ENCODE data around the gene KIF2A.

The KIF2A gene

GRCh38 chr5:62312674-62313073 lies 6.7 kb downstream of the KIF2A start:
- Histone ChIP-seq H3K4me2 (ENCODE audit: low read length) (no peak overlapping the region), H3K27me3 (ENCODE audit: control insufficient read depth, insufficient read depth, low read length) (no peaks in the 10 kb centered on the region), H3K4me3 (ENCODE audit: low read length) (no peak overlapping the region), H3K4me1 (ENCODE audit: control insufficient read depth, insufficient read depth, low read length) (peaks cover 27% of the 10 kb centered on the region), H3K9me3 (replicated peaks; ENCODE audit: low read length) (no peaks in the 10 kb centered on the region), H3K9ac (ENCODE audit: low read depth, low read length) (no peak overlapping the region), H3K36me3 (ENCODE audit: insufficient read depth, low read length) (no peaks in the 10 kb centered on the region)

DNA sequence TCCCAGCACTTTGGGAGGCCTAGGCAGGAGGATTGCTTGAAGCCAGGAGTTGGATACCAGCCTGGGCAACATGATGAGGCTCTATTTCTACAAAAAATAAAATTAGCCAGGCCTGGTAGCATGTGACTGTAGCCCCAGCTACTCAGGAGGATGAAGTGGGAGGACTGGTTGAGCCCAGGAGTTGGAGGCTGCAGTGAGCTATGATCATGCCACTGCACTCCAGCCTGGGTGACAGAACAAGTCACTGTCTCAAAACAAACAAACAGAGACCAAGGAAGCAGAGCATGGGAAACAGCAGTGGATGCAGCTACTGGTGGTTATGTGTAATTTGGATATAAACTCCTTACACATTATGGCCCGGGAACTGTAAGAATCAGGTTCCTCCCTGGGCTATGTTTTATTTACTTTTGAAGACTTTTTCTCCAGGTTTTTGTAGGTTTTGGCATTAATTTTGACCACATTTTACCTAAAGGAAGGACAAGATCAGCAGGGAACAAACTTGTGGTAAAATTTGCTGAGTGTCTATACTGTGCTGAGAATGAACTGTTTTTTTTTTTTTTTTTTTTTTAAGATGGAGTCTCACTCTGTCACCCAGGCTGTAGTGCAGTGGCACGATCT lies 8.3 kb downstream of the KIF2A start:
- peaks cover 20% of the 10 kb centered on the region for H3K4me1 ChIP-seq (ENCODE audit: control insufficient read depth, insufficient read depth, low read length)

DNA sequence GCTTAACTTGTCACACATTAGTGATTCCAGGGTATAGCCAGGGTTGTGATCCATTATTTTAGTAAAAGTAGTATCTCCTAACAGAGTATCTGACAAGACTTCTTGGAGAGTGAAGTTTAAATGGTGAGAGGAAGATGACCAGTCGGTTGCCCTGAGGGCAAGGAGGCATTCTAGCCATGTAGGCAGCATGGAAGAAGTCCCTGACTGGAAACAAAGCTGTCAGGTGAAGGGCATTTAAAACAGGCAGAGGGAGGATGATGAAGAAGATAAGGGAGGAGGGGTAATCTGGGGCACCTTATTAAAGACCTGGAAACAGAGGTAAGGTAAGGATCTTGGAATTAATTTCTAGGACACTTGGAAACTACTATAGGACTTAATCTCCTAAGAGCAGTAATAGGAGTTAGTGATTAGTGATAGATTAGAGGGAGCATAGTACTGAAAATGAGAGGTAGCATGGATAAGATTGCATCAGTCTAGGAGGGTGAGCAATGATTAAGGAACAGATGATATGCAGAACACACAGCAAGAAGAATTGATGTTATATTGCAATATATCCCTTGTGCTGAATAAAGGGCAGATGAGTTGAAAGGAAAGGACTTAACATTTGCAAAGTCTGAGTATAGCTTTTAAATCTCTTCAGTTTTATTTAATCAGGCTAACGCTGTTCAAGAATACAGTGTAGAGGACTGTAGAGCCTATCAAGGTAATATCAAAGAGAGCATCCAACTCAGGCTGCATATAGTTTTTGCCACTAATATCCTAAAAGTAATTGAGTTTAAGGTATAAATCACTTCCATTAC lies 9.6 kb downstream of the KIF2A start:
- no peaks in the 10 kb centered on the region for H3K27me3 ChIP-seq (ENCODE audit: control insufficient read depth, insufficient read depth, low read length)
- peaks cover 17% of the 10 kb centered on the region for H3K4me1 ChIP-seq (ENCODE audit: control insufficient read depth, insufficient read depth, low read length)
- no peaks in the 10 kb centered on the region for H3K36me3 ChIP-seq (ENCODE audit: insufficient read depth, low read length)
- no peak overlapping the region for H3K4me2 ChIP-seq (ENCODE audit: low read length)
- no peaks in the 10 kb centered on the region for H3K9me3 ChIP-seq (replicated peaks; ENCODE audit: low read length)
- H3K9ac ChIP-seq (ENCODE audit: low read depth, low read length) = no peak overlapping the region
- H3K4me3 ChIP-seq (ENCODE audit: low read length) = no peak overlapping the region

More for the DNA sequence above, 8.3 kb downstream of the KIF2A start:
- Histone ChIP-seq H3K27me3 (ENCODE audit: control insufficient read depth, insufficient read depth, low read length) (no peaks in the 10 kb centered on the region), H3K36me3 (ENCODE audit: insufficient read depth, low read length) (no peaks in the 10 kb centered on the region), H3K4me2 (ENCODE audit: low read length) (no peak overlapping the region), H3K4me3 (ENCODE audit: low read length) (no peak overlapping the region), H3K9ac (ENCODE audit: low read depth, low read length) (no peak overlapping the region), H3K9me3 (replicated peaks; ENCODE audit: low read length) (no peaks in the 10 kb centered on the region)

DNA sequence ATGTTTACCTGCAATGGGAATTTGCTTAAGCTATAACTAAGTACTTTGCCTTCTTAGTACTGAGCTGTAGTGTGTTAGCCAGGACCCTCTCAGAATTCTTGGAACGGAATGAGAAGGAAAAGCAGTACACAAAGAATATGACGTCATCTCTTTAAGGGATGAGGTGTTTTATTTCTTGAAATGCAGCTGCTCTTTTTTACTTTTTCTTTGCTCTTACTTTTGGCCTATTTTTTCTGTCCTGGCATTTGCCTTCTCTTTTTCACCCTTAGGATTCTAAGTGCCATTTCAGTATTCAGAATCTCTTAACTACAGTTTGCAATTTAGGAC lies 10.1 kb downstream of the KIF2A start:
- Histone ChIP-seq H3K4me3 (ENCODE audit: low read length) (no peak overlapping the region), H3K4me2 (ENCODE audit: low read length) (no peak overlapping the region), H3K27me3 (ENCODE audit: control insufficient read depth, insufficient read depth, low read length) (no peaks in the 10 kb centered on the region), H3K36me3 (ENCODE audit: insufficient read depth, low read length) (no peaks in the 10 kb centered on the region), H3K9me3 (replicated peaks; ENCODE audit: low read length) (no peaks in the 10 kb centered on the region), H3K4me1 (ENCODE audit: control insufficient read depth, insufficient read depth, low read length) (peaks cover 11% of the 10 kb centered on the region), H3K9ac (ENCODE audit: low read depth, low read length) (no peak overlapping the region)

GRCh38 chr5:62317810-62318209 lies 11.8 kb downstream of the KIF2A start:
- no peak overlapping the region for H3K4me3 ChIP-seq (ENCODE audit: low read length)
- H3K9ac ChIP-seq (ENCODE audit: low read depth, low read length) = no peak overlapping the region
- no peaks in the 10 kb centered on the region for H3K9me3 ChIP-seq (replicated peaks; ENCODE audit: low read length)
- H3K4me1 ChIP-seq (ENCODE audit: control insufficient read depth, insufficient read depth, low read length) = no peaks in the 10 kb centered on the region
- no peak overlapping the region for H3K4me2 ChIP-seq (ENCODE audit: low read length)
- H3K27me3 ChIP-seq (ENCODE audit: control insufficient read depth, insufficient read depth, low read length) = no peaks in the 10 kb centered on the region
- H3K36me3 ChIP-seq (ENCODE audit: insufficient read depth, low read length) = peaks cover 7% of the 10 kb centered on the region

GRCh38 chr5:62322484-62322883 lies 16.5 kb downstream of the KIF2A start:
- Histone ChIP-seq H3K4me1 (ENCODE audit: control insufficient read depth, insufficient read depth, low read length) (no peaks in the 10 kb centered on the region), H3K4me2 (ENCODE audit: low read length) (no peak overlapping the region), H3K9ac (ENCODE audit: low read depth, low read length) (no peak overlapping the region), H3K9me3 (replicated peaks; ENCODE audit: low read length) (no peaks in the 10 kb centered on the region), H3K27me3 (ENCODE audit: control insufficient read depth, insufficient read depth, low read length) (no peaks in the 10 kb centered on the region), H3K4me3 (ENCODE audit: low read length) (no peak overlapping the region), H3K36me3 (ENCODE audit: insufficient read depth, low read length) (peaks cover 7% of the 10 kb centered on the region)

DNA sequence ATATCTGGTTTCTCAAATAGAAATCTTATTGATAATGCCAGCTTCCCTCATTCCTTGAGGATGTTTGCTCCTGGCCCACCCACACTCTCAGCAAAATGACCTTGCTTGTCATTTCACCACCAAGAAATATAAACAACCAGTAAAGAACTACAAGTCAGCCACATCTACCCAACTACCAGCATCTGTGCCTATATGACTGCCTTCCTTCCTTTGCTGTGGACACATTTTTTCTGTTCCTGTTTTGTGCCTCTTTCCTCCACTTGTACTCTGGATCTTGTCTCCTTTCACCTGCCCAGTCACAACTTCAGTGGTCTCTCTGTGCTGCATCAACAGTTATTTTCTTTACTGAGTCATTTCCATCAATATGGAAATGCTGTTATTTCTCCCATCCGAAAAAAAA lies 20.3 kb downstream of the KIF2A start:
- H3K36me3 ChIP-seq (ENCODE audit: insufficient read depth, low read length) = peaks cover 7% of the 10 kb centered on the region
- H3K27me3 ChIP-seq (ENCODE audit: control insufficient read depth, insufficient read depth, low read length) = no peaks in the 10 kb centered on the region
- H3K4me2 ChIP-seq (ENCODE audit: low read length) = no peak overlapping the region
- H3K9me3 ChIP-seq (replicated peaks; ENCODE audit: low read length) = no peaks in the 10 kb centered on the region
- no peak overlapping the region for H3K4me3 ChIP-seq (ENCODE audit: low read length)
- no peak overlapping the region for H3K9ac ChIP-seq (ENCODE audit: low read depth, low read length)
- peaks cover 7% of the 10 kb centered on the region for H3K4me1 ChIP-seq (ENCODE audit: control insufficient read depth, insufficient read depth, low read length)

- Histone ChIP-seq H3K27me3 (ENCODE audit: control insufficient read depth, insufficient read depth, low read length) (no peaks in the 10 kb centered on the region), H3K36me3 (ENCODE audit: insufficient read depth, low read length) (peaks cover 4% of the 10 kb centered on the region), H3K9ac (ENCODE audit: low read depth, low read length) (no peak overlapping the region), H3K4me3 (ENCODE audit: low read length) (no peak overlapping the region), H3K4me1 (ENCODE audit: control insufficient read depth, insufficient read depth, low read length) (peaks cover 7% of the 10 kb centered on the region), H3K4me2 (ENCODE audit: low read length) (no peak overlapping the region), H3K9me3 (replicated peaks; ENCODE audit: low read length) (no peaks in the 10 kb centered on the region)
Measured at GRCh38 chr5:62326702-62327101, 20.7 kb downstream of the KIF2A start.

DNA sequence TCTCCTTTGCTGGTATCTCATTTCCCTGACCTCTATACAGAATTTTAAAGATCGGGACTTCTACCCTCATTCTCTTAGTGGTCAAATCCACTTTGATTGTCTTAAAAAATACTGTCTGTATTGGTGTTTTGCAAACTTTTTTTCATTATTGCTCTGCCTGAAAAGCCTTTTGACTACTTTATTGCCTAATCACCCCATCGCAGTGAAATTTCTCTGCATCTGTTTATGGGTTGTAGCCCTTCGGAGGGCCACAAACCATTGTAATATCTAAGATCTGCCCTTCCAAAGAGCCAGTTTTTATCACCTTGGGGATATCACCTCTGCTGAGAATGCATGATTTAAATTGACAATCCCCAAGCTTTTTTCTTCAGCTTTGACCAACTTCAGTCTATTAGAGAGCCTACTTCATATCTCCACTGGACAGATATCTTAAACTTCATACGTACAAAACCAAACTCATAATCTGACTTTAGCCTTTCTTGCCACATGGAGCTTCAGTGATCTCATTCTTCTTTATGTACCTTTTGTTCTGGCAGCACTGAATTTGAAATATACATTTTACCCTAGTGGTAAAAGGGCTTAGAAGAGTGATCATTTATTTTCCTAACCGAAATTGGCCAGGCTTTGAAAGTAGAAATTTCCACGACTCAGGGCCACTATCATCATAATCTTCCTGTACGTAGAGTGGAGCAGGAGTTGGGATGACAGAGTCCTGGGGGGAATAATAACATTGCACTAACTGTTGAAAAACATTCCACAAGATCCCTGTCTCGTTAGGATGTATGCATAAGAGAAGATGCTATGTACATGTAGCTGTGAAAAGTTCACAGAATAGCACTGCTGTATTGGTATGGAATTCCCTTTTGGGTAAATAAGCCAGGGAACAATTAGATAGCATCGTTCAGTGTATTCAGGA lies 21.4 kb downstream of the KIF2A start:
- H3K9me3 ChIP-seq (replicated peaks; ENCODE audit: low read length) = no peaks in the 10 kb centered on the region
- H3K9ac ChIP-seq (ENCODE audit: low read depth, low read length) = no peak overlapping the region
- peaks cover 7% of the 10 kb centered on the region for H3K4me1 ChIP-seq (ENCODE audit: control insufficient read depth, insufficient read depth, low read length)
- H3K27me3 ChIP-seq (ENCODE audit: control insufficient read depth, insufficient read depth, low read length) = no peaks in the 10 kb centered on the region
- H3K4me2 ChIP-seq (ENCODE audit: low read length) = no peak overlapping the region
- no peaks in the 10 kb centered on the region for H3K36me3 ChIP-seq (ENCODE audit: insufficient read depth, low read length)
- no peak overlapping the region for H3K4me3 ChIP-seq (ENCODE audit: low read length)

DNA sequence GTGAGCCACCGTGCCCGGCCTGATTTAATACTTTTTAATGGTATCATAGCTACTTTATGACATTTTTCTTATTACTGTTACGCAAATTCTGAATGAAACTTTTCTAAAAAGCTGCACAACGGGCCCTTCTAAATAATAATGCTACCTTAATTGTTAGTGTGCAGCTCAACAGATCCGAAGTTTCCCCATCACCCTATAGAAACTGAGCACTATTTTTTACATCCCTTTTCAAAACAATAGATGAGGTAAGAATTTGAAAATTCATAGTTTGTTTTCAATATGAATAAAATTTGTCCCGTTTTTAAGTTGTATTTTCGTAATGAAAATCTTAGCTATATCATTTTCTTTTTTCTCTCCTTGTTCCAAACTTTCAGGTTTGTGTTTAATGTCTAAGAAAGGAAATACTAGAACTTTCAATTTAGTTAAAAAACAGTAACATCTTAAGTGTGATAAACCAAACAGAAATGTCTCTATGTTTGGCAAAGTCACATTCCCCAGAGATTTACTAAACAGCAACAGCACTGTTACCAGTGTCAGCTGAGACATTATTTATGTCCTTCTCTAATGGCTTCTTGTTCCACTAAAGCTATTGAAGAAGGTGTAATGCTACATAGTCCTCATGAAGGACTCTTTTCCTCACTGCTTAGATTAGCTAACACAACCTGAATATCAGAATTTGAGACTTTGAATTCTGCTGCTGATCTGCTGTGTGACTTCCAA lies 22.9 kb downstream of the KIF2A start:
- H3K4me3 ChIP-seq (ENCODE audit: low read length) = no peak overlapping the region
- H3K4me1 ChIP-seq (ENCODE audit: control insufficient read depth, insufficient read depth, low read length) = peaks cover 7% of the 10 kb centered on the region
- no peaks in the 10 kb centered on the region for H3K27me3 ChIP-seq (ENCODE audit: control insufficient read depth, insufficient read depth, low read length)
- H3K4me2 ChIP-seq (ENCODE audit: low read length) = no peak overlapping the region
- H3K36me3 ChIP-seq (ENCODE audit: insufficient read depth, low read length) = no peaks in the 10 kb centered on the region
- H3K9me3 ChIP-seq (replicated peaks; ENCODE audit: low read length) = no peaks in the 10 kb centered on the region
- no peak overlapping the region for H3K9ac ChIP-seq (ENCODE audit: low read depth, low read length)

- Histone ChIP-seq H3K4me1 (ENCODE audit: control insufficient read depth, insufficient read depth, low read length) (peaks cover 7% of the 10 kb centered on the region), H3K27me3 (ENCODE audit: control insufficient read depth, insufficient read depth, low read length) (no peaks in the 10 kb centered on the region), H3K9me3 (replicated peaks; ENCODE audit: low read length) (no peaks in the 10 kb centered on the region), H3K4me3 (ENCODE audit: low read length) (no peak overlapping the region), H3K36me3 (ENCODE audit: insufficient read depth, low read length) (peaks cover 8% of the 10 kb centered on the region), H3K9ac (ENCODE audit: low read depth, low read length) (no peak overlapping the region), H3K4me2 (ENCODE audit: low read length) (no peak overlapping the region)
Measured at GRCh38 chr5:62330302-62330701, 24.3 kb downstream of the KIF2A start.

Measured in skeletal muscle satellite cell (primary cell).